Adipose tissue (tissue), 3 donors: Measurements from ENCODE around the gene CNDP2. TPM values are rescaled to one million over a fixed set of nuclear protein-coding genes. Genes with fewer than 3 reads are reported as not detected.

ENCODE experiments used
- polyA plus RNA-seq, 3 donors: library from polyadenylated mRNA; stranded (reverse); fragments of 200-250 nt; gene quantifications; one replicate each; pipeline ENCODE4 v1.2.3, GENCODE V29; 2013
- donor health status: healthy with polysubstance abuse.
- donor health status: Bipolar disorder and iron deficiency.
- donor health status: healthy.

Gene CNDP2
- polyA plus RNA-seq, 3 donors, result 71.8 to 98.7 (median 92.6) TPM

Other genes with a start within 250 kb of the CNDP2 start
- 100 to 1,000 TPM; 353 to 593 (median 389) TPM for gene CYB5A, start 204.4 kb upstream of the CNDP2 start, polyA plus RNA-seq
- gene C18orf63, start 180.5 kb upstream of the CNDP2 start, polyA plus RNA-seq, result under 1 TPM in 1 of 3 donors, not detected in 2; 0.01 TPM
- gene DIPK1C, start 39.1 kb upstream of the CNDP2 start, polyA plus RNA-seq, result under 1 TPM; 0.08 to 0.34 (median 0.10) TPM
- under 1 TPM in 2 of 3 donors, not detected in 1; 0.12 to 0.20 TPM for gene CNDP1, start 38.1 kb downstream of the CNDP2 start, polyA plus RNA-seq
- 1 to 10 TPM; 2.2 to 3.0 (median 2.4) TPM for gene ZNF407, start 101.5 kb downstream of the CNDP2 start, polyA plus RNA-seq